ENCODE data around the gene YY1. TPM values are rescaled to one million over a fixed set of nuclear protein-coding genes. Genes with fewer than 3 reads are reported as not detected.

Gene YY1
- total and polyA plus RNA-seq, 2 experiments from 2014 or later, result 88.2 to 128 TPM

GRCh38 chr14:100294213-100294962 lies 55.4 kb downstream of the YY1 start:
- Histone ChIP-seq H3K4me1 (ENCODE audit: insufficient read depth) (no peaks in the 10 kb centered on the region), H3F3A (replicated peaks; ENCODE audit: low read depth) (peaks cover 6% of the 10 kb centered on the region; the same call in 1 of the 2 replicates), H3K4me3 (no peak overlapping the region), H3K36me3 (ENCODE audit: insufficient read depth) (no peaks in the 10 kb centered on the region; the same call in 1 of the 2 replicates), H3K79me2 (replicated peaks; ENCODE audit: insufficient read depth) (peaks cover 3% of the 10 kb centered on the region), H2AFZ (no peak overlapping the region), H3K27ac (ENCODE audit: low read depth) (no peak overlapping the region), H3K27me3 (ENCODE audit: insufficient read depth) (no peaks in the 10 kb centered on the region), H4K20me1 (replicated peaks; ENCODE audit: insufficient read depth) (peaks cover 34% of the 10 kb centered on the region; the same call in 1 of the 2 replicates), H3K9me2 (ENCODE audit: insufficient read depth) (no peaks in the 10 kb centered on the region), H3K4me2 (no peak overlapping the region)
- no peak for TF ChIP-seq ZNF462 (CRISPR knock-in tag; IDR thresholded peaks at IDR 0.05)
- peaks cover 49% of the 10 kb centered on the region for H3K36me3 Mint-ChIP-seq (ENCODE audit: low read depth)
- peaks cover 8% of the 10 kb centered on the region for H3K27me3 Mint-ChIP-seq (ENCODE audit: insufficient read depth, low read depth, poor library complexity)
- H3K27ac Mint-ChIP-seq, result no peak overlapping the region
- no peak for ATAC-seq
- no peaks in the 10 kb centered on the region for H3K9me3 Mint-ChIP-seq
- H3K4me1 Mint-ChIP-seq, result peaks cover 13% of the 10 kb centered on the region
- H3K4me3 Mint-ChIP-seq, result no peak overlapping the region
- no peak for DNase-seq (ENCODE audit: low spot score)

DNA sequence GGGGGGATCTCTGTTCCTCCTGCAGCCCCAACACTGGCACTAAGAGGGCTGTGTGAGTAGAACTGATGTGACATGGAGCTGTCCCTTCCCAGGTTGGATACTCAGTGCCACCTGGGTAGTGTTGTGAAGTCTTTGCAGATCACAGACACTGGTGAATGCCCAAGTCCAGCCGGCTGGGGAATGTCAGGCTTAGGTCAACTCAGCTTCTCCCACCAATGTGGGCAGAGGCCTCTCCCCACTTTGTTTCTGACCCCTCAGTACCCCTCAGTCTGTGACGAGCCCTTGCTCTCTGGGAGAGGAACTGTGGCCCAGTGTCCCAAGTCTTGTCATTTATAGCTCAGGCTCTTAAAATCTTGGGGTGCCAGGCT lies 56.0 kb downstream of the YY1 start:
- no peak overlapping the region for H3K27ac ChIP-seq (ENCODE audit: low read depth)
- 0 out of 2 replicates have a peak, but pooled peaks cover 6% of the 10 kb centered on the region for H3F3A ChIP-seq (replicated peaks; ENCODE audit: low read depth)
- H3K27me3 ChIP-seq (ENCODE audit: insufficient read depth), result no peaks in the 10 kb centered on the region
- Mint-ChIP-seq H3K27me3 (ENCODE audit: insufficient read depth, low read depth, poor library complexity) (peaks cover 11% of the 10 kb centered on the region), H3K9me3 (no peaks in the 10 kb centered on the region), H3K36me3 (ENCODE audit: low read depth) (peaks cover 52% of the 10 kb centered on the region), H3K27ac (no peak overlapping the region), H3K4me3 (no peak overlapping the region), H3K4me1 (peaks cover 9% of the 10 kb centered on the region)
- DNase-seq (ENCODE audit: low spot score) (no peak), ATAC-seq (no peak)
- no peak overlapping the region for H3K4me2 ChIP-seq
- H3K79me2 ChIP-seq (replicated peaks; ENCODE audit: insufficient read depth), result peaks cover 8% of the 10 kb centered on the region
- H3K9me2 ChIP-seq (ENCODE audit: insufficient read depth), result no peaks in the 10 kb centered on the region
- no peaks in the 10 kb centered on the region for H3K4me1 ChIP-seq (ENCODE audit: insufficient read depth)
- no peak overlapping the region for H3K4me3 ChIP-seq
- H2AFZ ChIP-seq, result no peak overlapping the region
- H4K20me1 ChIP-seq (replicated peaks; ENCODE audit: insufficient read depth), result peaks cover 38% of the 10 kb centered on the region; the same call in 1 of the 2 replicates
- H3K36me3 ChIP-seq (ENCODE audit: insufficient read depth), result no peaks in the 10 kb centered on the region; the same call in 1 of the 2 replicates
- TF ChIP-seq EZH2 (IDR thresholded peaks at IDR 0.05; ENCODE audit: low read depth, unreplicated experiment), result no peak
- no peak for TF ChIP-seq POLR2AphosphoS5 (IDR thresholded peaks at IDR 0.05; ENCODE audit: low read depth)
- no peak for TF ChIP-seq ZNF331 (CRISPR knock-in tag; IDR thresholded peaks at IDR 0.05; ENCODE audit: low read depth)
- no peak for TF ChIP-seq ZNF462 (CRISPR knock-in tag; IDR thresholded peaks at IDR 0.05)
- TF ChIP-seq EZH2phosphoT487 (IDR thresholded peaks at IDR 0.05; ENCODE audit: unreplicated experiment), result no peak
